Endothelial cell of umbilical vein (primary cell): Measurements from ENCODE around the gene SEMA6A. TPM values are rescaled to one million over a fixed set of nuclear protein-coding genes. Genes with fewer than 3 reads are reported as not detected.

Experiments
- BruUV-seq: library from RNA; stranded (reverse); fragments of 400-500 nt; replicated peaks from 2 replicates; lab custom pipeline; 2021; lab: Mats Ljungman, UMichigan
- CTCF ChIA-PET: fragments of 300-600, 350-600 bp; sonication (Branson Sonifier 250); formaldehyde crosslinking; loops from one replicate; lab custom pipeline; 2021; ENCODE audit warnings: antibody characterized with exemption, inconsistent platforms; lab: Charles Lee
- POLR2A ChIA-PET: fragments of 300-600, 350-600 bp; sonication (Branson Sonifier 250); formaldehyde crosslinking; loops from one replicate; lab custom pipeline; 2021; ENCODE audit warnings: antibody characterized with exemption, inconsistent platforms; lab: Charles Lee
- DNase-seq: peaks from one replicate; pipeline ENCODE4 v3.0.0-alpha.2; 2011; ENCODE audit warnings: low read depth, low spot score
- FAIRE-seq: peaks from 2 replicates; lab custom pipeline; 2011; peaks lifted over from hg19 to GRCh38; lab: Jason Lieb, UNC
- H2AFZ ChIP-seq: 2 replicates; pipeline ENCODE4 v1.6.0; 2012; ENCODE audit warnings: low read depth, low read length, control low read depth, inconsistent platforms
- H3K27ac ChIP-seq: 2 replicates; pipeline ENCODE4 v1.5.1; 2011; ENCODE audit warnings: low read depth, mild to moderate bottlenecking, control low read depth, low read length, moderate library complexity; ENCODE audit not compliant: insufficient read depth
- H3K27me3 ChIP-seq, 2 experiments: 2 replicates each; pipeline versions ENCODE4 v1.6.0 to v1.6.1; 2011; ENCODE audit warnings: low read length in 2 of 2, mixed read lengths in 1 of 2; ENCODE audit not compliant: control insufficient read depth in 2 of 2, insufficient read depth in 2 of 2
- H3K36me3 ChIP-seq, 2 experiments: 2 replicates in 1 of 2; 3 replicates in 1 of 2; pipeline ENCODE4 v1.5.1; 2011; ENCODE audit warnings: low read length in 2 of 2, mild to moderate bottlenecking in 1 of 2, moderate library complexity in 1 of 2; ENCODE audit not compliant: control insufficient read depth in 2 of 2, insufficient read depth in 2 of 2; ENCODE audit errors: extremely low read depth in 1 of 2
- H3K4me1 ChIP-seq: 3 replicates; pipeline ENCODE4 v1.5.1; 2011; ENCODE audit warnings: mild to moderate bottlenecking, low read length; ENCODE audit not compliant: control insufficient read depth, insufficient read depth; ENCODE audit errors: extremely low read depth
- H3K4me2 ChIP-seq: 2 replicates; pipeline ENCODE4 v1.6.1; 2011; ENCODE audit warnings: low read length, control low read depth, mixed read lengths; ENCODE audit not compliant: insufficient read depth
- H3K4me3 ChIP-seq, 3 experiments: fragments of 200-600 bp in 1 of 3; sonication (generic), shearing (Covaris generic) in 1 of 3; replicated peaks in 1 of 3; 2 replicates each; pipeline ENCODE4 v1.5.1; 2011 to 2016; ENCODE audit warnings: control low read depth in 3 of 3, low read length in 3 of 3, mild to moderate bottlenecking in 2 of 3, inconsistent platforms in 1 of 3, low read depth in 1 of 3, moderate library complexity in 1 of 3; ENCODE audit not compliant: insufficient read depth in 1 of 3
- H3K79me2 ChIP-seq: 2 replicates; pipeline ENCODE4 v1.6.0; 2012; ENCODE audit warnings: low read length, inconsistent platforms; ENCODE audit not compliant: control insufficient read depth, insufficient read depth
- H3K9ac ChIP-seq: replicated peaks from 2 replicates; pipeline ENCODE3; 2011; ENCODE audit warnings: low read length, control low read depth; ENCODE audit not compliant: insufficient read depth; ENCODE audit errors: extremely low read depth
- H3K9me1 ChIP-seq: replicated peaks from 3 replicates; pipeline ENCODE4 v1.6.0; 2011; ENCODE audit warnings: mild to moderate bottlenecking, low read length; ENCODE audit not compliant: control insufficient read depth, insufficient read depth; ENCODE audit errors: extremely low read depth
- H3K9me3 ChIP-seq: replicated peaks from 2 replicates; pipeline ENCODE4 v1.5.1; 2012; ENCODE audit warnings: low read length, inconsistent platforms; ENCODE audit not compliant: control insufficient read depth, insufficient read depth
- H4K20me1 ChIP-seq: replicated peaks from 2 replicates; pipeline ENCODE3; 2011; ENCODE audit warnings: mild to moderate bottlenecking, low read length; ENCODE audit not compliant: control insufficient read depth, insufficient read depth; ENCODE audit errors: extremely low read depth
- CTCF ChIP-seq, 2 donors: IDR thresholded peaks; 1 replicate in 1 of 2; 2 replicates in 1 of 2; pipeline ENCODE4 v1.5.1; 2011; ENCODE audit warnings: low read length in 2 of 2, mild to moderate bottlenecking in 2 of 2, moderate library complexity in 2 of 2, control low read depth in 1 of 2, inconsistent platforms in 1 of 2, low read depth in 1 of 2; ENCODE audit not compliant: insufficient read depth in 1 of 2; ENCODE audit errors: extremely low read depth in 1 of 2
- EZH2 ChIP-seq: IDR thresholded peaks from 2 replicates; pipeline ENCODE4 v1.6.1; 2012; ENCODE audit warnings: borderline replicate concordance, low read depth, mild to moderate bottlenecking, moderate library complexity, low read length, inconsistent platforms; ENCODE audit not compliant: severe bottlenecking
- FOS ChIP-seq: IDR thresholded peaks from 2 replicates; pipeline ENCODE4 v1.6.1; 2011; ENCODE audit warnings: mild to moderate bottlenecking, low read length, moderate library complexity, borderline replicate concordance; ENCODE audit not compliant: insufficient read depth
- GATA2 ChIP-seq: IDR thresholded peaks from 2 replicates; pipeline ENCODE4 v1.7.0; 2011; ENCODE audit warnings: low read depth, mild to moderate bottlenecking, moderate library complexity, mixed read lengths, low read length; ENCODE audit not compliant: insufficient read length, insufficient read depth
- JUN ChIP-seq: IDR thresholded peaks from 2 replicates; pipeline ENCODE4 v1.6.1; 2011; ENCODE audit warnings: borderline replicate concordance, low read depth; ENCODE audit not compliant: insufficient read length, insufficient read depth
- MYC ChIP-seq: IDR thresholded peaks from one replicate; pipeline ENCODE4 v1.6.1; 2011; ENCODE audit warnings: mild to moderate bottlenecking, low read depth, low read length
- POLR2A ChIP-seq: IDR thresholded peaks from 2 replicates; pipeline ENCODE4 v1.6.1; 2012; ENCODE audit warnings: low read depth, mild to moderate bottlenecking, control low read depth, low read length
- POLR2AphosphoS5 ChIP-seq: IDR thresholded peaks from 2 replicates; pipeline ENCODE4 v1.6.1; 2012; ENCODE audit warnings: low read depth, mild to moderate bottlenecking, control low read depth, low read length, moderate library complexity; ENCODE audit not compliant: insufficient read depth
- dilution Hi-C: fragments of 300-500 bp; cut with MboI; formaldehyde crosslinking; loops from one replicate; pipeline ENCODE4 v1.15.0; 2019; ENCODE audit warnings: low sequenced_read_pairs; ENCODE audit not compliant: extremely low pct_ligation_motif_present
- intact Hi-C: fragments of 100-400 bp; cut with micrococcal nuclease; formaldehyde crosslinking; loops from one replicate; pipeline ENCODE4 v1.10.0; 2022
- polyA plus RNA-seq, 4 experiments: library from polyadenylated mRNA; depleted of rRNA in 3 of 4; stranded (reverse) in 3 of 4; unstranded in 1 of 4; fragments of >200 nt; gene quantifications; 2 replicates each; pipeline versions ENCODE4 v1.2.1 to v1.2.3, GENCODE V29; 2011 to 2012; ENCODE audit warnings: missing spikeins in 1 of 4
- total RNA-seq: library from RNA; stranded (reverse); gene quantifications from 2 replicates; pipeline ENCODE4 v1.2.3, GENCODE V29; 2021
- TF ChIP-seq, protein P1 (sequence below): IDR thresholded peaks from 2 replicates; pipeline ENCODE4 v1.6.1; 2011; ENCODE audit not compliant: insufficient read depth, insufficient read length

The SEMA6A gene
- total and polyA plus RNA-seq, 2 donors (not counting 3 experiments of a cell fraction or from before 2014, with no cell fraction given) = 0.43 to 1.5 TPM

DNA sequence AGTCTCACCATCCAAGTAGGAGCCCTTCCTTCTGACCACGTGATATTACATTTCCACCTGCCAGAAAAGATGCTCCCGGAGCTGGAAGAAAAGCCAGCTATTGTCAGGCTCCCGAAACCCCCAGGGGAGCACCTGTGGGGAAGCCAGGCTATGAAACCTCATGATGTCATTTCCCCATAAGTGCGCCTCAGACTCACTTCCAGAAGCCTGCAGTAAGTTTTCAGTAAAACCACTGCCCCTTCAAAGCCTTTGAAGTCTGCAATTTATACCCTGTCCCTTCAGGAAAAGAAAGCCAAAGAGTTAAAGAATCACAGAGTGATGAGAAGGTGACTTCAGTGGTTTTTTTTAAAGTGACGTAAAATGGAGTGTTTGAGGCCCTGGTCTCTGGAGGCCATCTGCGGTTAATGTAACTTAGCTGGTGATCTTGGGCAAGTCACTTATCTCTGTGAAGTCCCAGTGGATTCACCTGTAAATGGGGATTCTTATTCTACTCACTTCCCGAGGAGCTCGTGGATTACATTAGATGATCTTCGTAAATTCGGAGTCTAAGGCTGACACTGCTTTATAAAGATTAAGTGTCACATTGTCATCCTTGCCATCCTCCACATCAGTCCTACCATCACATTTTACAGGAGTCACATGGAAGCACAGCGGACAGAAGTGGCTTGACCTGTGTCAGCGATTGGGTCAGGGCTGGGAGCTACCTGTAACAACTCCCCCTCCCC, 2.6 kb upstream of the SEMA6A start:
- intact Hi-C loops = loop anchor here (10.0 kb wide), 1 partner anchor 878 kb away; no protein-coding TSS in a partner anchor
- H3K9ac ChIP-seq = no peak overlapping the region
- H3K79me2 ChIP-seq = no peaks in the 10 kb centered on the region
- TF ChIP-seq JUN (no peak), FOS (no peak), POLR2A (no peak), CTCF (IDR thresholded peaks at IDR 0.05; ENCODE audit: extremely low read depth in 1 of 2, insufficient read depth in 1 of 2, low read depth in 1 of 2, low read length in 2 of 2) (no peak), GATA2 (no peak), POLR2AphosphoS5 (no peak), EZH2 (no peak), MYC (no peak)
- TF ChIP-seq, protein P1, sequence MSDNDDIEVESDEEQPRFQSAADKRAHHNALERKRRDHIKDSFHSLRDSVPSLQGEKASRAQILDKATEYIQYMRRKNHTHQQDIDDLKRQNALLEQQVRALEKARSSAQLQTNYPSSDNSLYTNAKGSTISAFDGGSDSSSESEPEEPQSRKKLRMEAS = no peak
- DNase-seq (no peak), FAIRE-seq (no peak)
- no peak overlapping the region for H3K4me3 ChIP-seq
- no peaks in the 10 kb centered on the region for H3K9me1 ChIP-seq
- dilution Hi-C loops = no loop called here
- H3K27ac ChIP-seq = no peak overlapping the region
- no peaks in the 10 kb centered on the region for H3K9me3 ChIP-seq
- H3K4me1 ChIP-seq = peaks cover 17% of the 10 kb centered on the region
- H3K27me3 ChIP-seq = peaks cover 28 to 50% of the 10 kb centered on the region in 2 experiments
- no peaks in the 10 kb centered on the region for H4K20me1 ChIP-seq
- BruUV-seq = no TSS peak
- H2AFZ ChIP-seq = no peak overlapping the region
- peak overlapping the region; percentile 34 for H3K4me2 ChIP-seq
- CTCF ChIA-PET = interaction anchor here (0.7 to 1.2 kb wide), 2 partner anchors 201 to 308 kb away, joined by 3 read pairs; no protein-coding TSS in a partner anchor
- no peaks in the 10 kb centered on the region for H3K36me3 ChIP-seq
- POLR2A ChIA-PET = no interaction called here
